Spleen (tissue), 11 donors: Measurements from ENCODE around the gene MS4A4E. TPM values are rescaled to one million over a fixed set of nuclear protein-coding genes. Genes with fewer than 3 reads are reported as not detected.
A peak's percentile ranks its signal among the peaks of the same experiment; 100 is the strongest.
"Not testable (repeated sequence)": the region's sequence is repeated elsewhere in the genome, so short reads cannot be mapped to it uniquely, and the experiment has no call there.

Experiments used
- DNase-seq: peaks from one replicate; pipeline ENCODE4 v3.0.0-alpha.2; 2020
- H3K27ac ChIP-seq, 8 donors: fragments of 200-600 bp; sonication (generic) in 7 of 8; 1 replicate in 4 of 8; 2 replicates in 4 of 8; pipeline versions ENCODE4 v1.5.0 to v1.8.0; 2016 to 2021; ENCODE audit warnings: inconsistent platforms in 4 of 8, mild to moderate bottlenecking in 4 of 8, moderate library complexity in 1 of 8
- H3K27me3 ChIP-seq, 7 donors: fragments of 200-600 bp; sonication (generic) in 6 of 7; replicated peaks in 1 of 7; 1 replicate in 4 of 7; 2 replicates in 3 of 7; pipeline versions ENCODE4 v1.5.0 to v1.8.0; 2016 to 2021; ENCODE audit warnings: inconsistent platforms in 3 of 7, mild to moderate bottlenecking in 1 of 7
- H3K36me3 ChIP-seq, 6 donors: fragments of 200-600 bp; sonication (generic) in 5 of 6; 1 replicate in 4 of 6; 2 replicates in 2 of 6; pipeline versions ENCODE4 v1.5.0 to v1.8.0; 2016 to 2021; ENCODE audit warnings: inconsistent platforms in 2 of 6
- H3K4me1 ChIP-seq, 6 donors: fragments of 200-600 bp; sonication (generic) in 5 of 6; 1 replicate in 3 of 6; 2 replicates in 3 of 6; pipeline versions ENCODE4 v1.5.0 to v1.8.0; 2016 to 2021; ENCODE audit warnings: inconsistent platforms in 3 of 6
- H3K4me3 ChIP-seq, 8 donors: fragments of 200-600 bp; sonication (generic) in 7 of 8; 1 replicate in 4 of 8; 2 replicates in 4 of 8; pipeline versions ENCODE4 v1.5.0 to v1.8.0; 2016 to 2021; ENCODE audit warnings: inconsistent platforms in 4 of 8, mild to moderate bottlenecking in 4 of 8, moderate library complexity in 2 of 8
- H3K9me3 ChIP-seq, 8 donors: fragments of 200-600 bp; sonication (generic) in 7 of 8; 1 replicate in 4 of 8; 2 replicates in 4 of 8; pipeline versions ENCODE4 v1.5.0 to v1.8.0; 2016 to 2021; ENCODE audit warnings: inconsistent platforms in 4 of 8
- CTCF ChIP-seq, 11 experiments: fragments of 200-600 bp in 7 of 11; fragments of 450-650 bp in 4 of 11; sonication (generic) in 4 of 11; IDR thresholded peaks in 8 of 11; conservative IDR thresholded peaks in 3 of 11; 1 replicate in 7 of 11; 2 replicates in 4 of 11; pipeline versions ENCODE4 v1.4.0 to v1.8.0; 2016 to 2021; ENCODE audit warnings: antibody characterized with exemption in 11 of 11, inconsistent platforms in 4 of 11, mild to moderate bottlenecking in 1 of 11
- POLR2A ChIP-seq, 3 donors: fragments of 450-650 bp; IDR thresholded peaks; one replicate each; pipeline ENCODE4 v1.5.1; 2017; ENCODE audit warnings: antibody characterized with exemption in 3 of 3, mild to moderate bottlenecking in 1 of 3
- POLR2AphosphoS5 ChIP-seq, 3 donors: sonication (generic); formaldehyde crosslinking; IDR thresholded peaks; one replicate each; pipeline ENCODE4 v1.5.1; 2017; ENCODE audit warnings: antibody characterized with exemption in 3 of 3
- WGBS, 5 donors: extraction: QIAGEN DNeasy Blood & Tissue Kit in 3 of 5; methylation state at CpG; one replicate each; pipeline versions ENCODE4 v1.1.5 to v1.1.7; 2013 to 2018; 5-methylcytosine and 5-hydroxymethylcytosine counted together
- intact Hi-C: fragments of 100-400 bp; cut with DNase I; formaldehyde crosslinking; loops from one replicate; pipeline ENCODE4 v1.15.0; 2023; ENCODE audit warnings: low total_unique reads
- polyA plus RNA-seq, 3 donors: library from polyadenylated mRNA; stranded (reverse); fragments of 200-250 nt; gene quantifications; one replicate each; pipeline ENCODE4 v1.2.1, GENCODE V29; 2013
- total RNA-seq, 7 donors: library from RNA; depleted of rRNA in 3 of 7; stranded (reverse); fragments of >200 nt in 3 of 7; fragmentation: NEBNext Ultra II Directional in 4 of 7; extraction: Animal tissue kit (Norgen Biotek cat#: 25700) in 4 of 7; gene quantifications; one replicate each; pipeline versions ENCODE4 v1.1.0 to v1.2.1, GENCODE V29; 2016 to 2021
- donor health status: healthy with polysubstance abuse.
- donor health status: DM: no; HTN: no; CAD: no; lungs with moderate emphysema.
- donor health status: DM: no; HTN: no; CAD: no.
- donor health status: Bipolar disorder and iron deficiency.
- donor health status: healthy.
- donor health status: DM: no; HTN: no; CAD: no.
- donor health status: DM: yes; HTN: yes; CAD: no.

The MS4A4E gene
- total and polyA plus RNA-seq, 10 donors: 1.9 to 25.4 (median 7.7) TPM

- Histone ChIP-seq H3K36me3 (no peaks in the 10 kb centered on the region), H3K27ac (peak overlapping the region in 6 of 8 donors; percentile 5 to 73 (median 69)), H3K27me3 (no peaks in the 10 kb centered on the region), H3K4me3 (no peak overlapping the region), H3K4me1 (peaks cover 6 to 36% (median 12%) of the 10 kb centered on the region in 6 donors), H3K9me3 (peaks cover 0 to 20% (median 14%) of the 10 kb centered on the region in 8 donors)
- WGBS, 5 donors: 57 to 76% (median 62%) methylated on average over 3 of the region's 3 CpGs
- TF ChIP-seq POLR2AphosphoS5 (IDR thresholded peaks at IDR 0.05) (no peak), CTCF (IDR thresholded peaks at IDR 0.05 in 8 of 11, conservative IDR thresholded peaks at IDR 0.05 in 3 of 11) (no peak), POLR2A (IDR thresholded peaks at IDR 0.05) (no peak)
- intact Hi-C loops: no loop called here
- no peak for DNase-seq
Observed at GRCh38 chr11:60194511-60194910, 48.4 kb downstream of the MS4A4E start.

DNA sequence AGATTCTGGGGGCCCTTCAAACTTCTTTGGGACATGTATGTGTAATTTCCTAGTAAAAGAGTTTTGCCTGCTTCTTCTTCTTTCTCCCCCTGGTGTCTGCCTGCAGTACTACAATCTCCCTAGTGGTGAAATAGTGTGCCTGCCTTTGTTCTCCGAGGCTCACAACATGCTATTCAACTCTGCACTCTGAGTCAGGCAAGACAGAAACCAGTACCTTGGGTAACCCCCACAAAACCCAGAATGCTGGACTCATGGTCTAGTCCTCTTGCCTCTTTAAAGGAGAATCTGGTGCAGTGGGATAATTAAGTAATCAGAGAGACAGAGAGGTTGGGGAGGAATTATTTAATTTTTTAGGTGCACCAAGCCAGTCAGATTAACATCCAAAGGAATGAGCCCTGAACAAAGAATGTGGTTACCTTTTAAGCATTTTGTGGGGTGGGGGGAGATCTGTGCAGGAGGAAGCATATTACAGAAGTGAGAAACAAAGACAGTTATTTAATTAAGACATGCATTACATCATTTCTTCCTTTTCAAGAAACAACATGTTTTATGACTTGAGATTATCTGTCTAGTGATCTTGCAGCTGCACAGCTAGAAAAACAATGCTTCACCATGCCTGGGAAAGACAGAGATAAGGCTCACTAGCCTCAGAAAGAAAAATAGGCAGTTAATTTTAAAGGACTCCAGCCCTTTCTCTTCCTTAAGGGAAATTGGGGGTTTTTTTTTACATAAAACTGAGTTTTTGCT lies 49.1 kb downstream of the MS4A4E start:
- peaks cover 0 to 20% (median 14%) of the 10 kb centered on the region in 8 donors for H3K9me3 ChIP-seq
- TF ChIP-seq POLR2A (IDR thresholded peaks at IDR 0.05) (no peak), POLR2AphosphoS5 (IDR thresholded peaks at IDR 0.05) (peak in 1 of 3 donors; percentile 36), CTCF (IDR thresholded peaks at IDR 0.05 in 8 of 11, conservative IDR thresholded peaks at IDR 0.05 in 3 of 11) (peak; percentile 54 to 90 (median 81))
- no peak overlapping the region for H3K4me3 ChIP-seq
- H3K36me3 ChIP-seq: no peaks in the 10 kb centered on the region
- H3K27ac ChIP-seq: peak overlapping the region in 6 of 8 donors; percentile 5 to 73 (median 69)
- intact Hi-C loops: no loop called here
- peaks cover 5 to 36% (median 9%) of the 10 kb centered on the region in 6 donors for H3K4me1 ChIP-seq
- DNase-seq: no peak
- no peaks in the 10 kb centered on the region for H3K27me3 ChIP-seq
- 4 to 10% (median 5%) methylated on average over 1 of the region's 1 CpG for WGBS, 5 donors

DNA sequence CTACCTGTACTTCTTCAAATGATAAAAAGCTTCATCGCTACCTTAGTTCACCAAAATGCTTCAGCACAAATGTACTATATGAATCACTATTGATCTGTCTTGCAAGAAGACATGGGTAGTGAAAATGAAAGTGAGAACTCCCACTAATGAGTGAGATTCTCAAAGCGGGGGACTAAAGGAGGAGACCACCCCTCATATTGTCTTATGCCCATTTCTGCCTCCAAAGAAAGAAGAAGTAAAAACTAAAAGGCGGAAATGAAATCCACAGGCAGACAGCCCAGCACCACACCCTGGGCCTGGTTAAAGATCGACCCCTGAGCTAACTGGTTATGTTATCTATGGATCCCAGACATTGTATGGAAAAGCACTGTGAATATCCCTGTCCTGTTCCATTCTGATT lies 50.4 kb downstream of the MS4A4E start:
- H3K9me3 ChIP-seq: peaks cover 0 to 20% (median 14%) of the 10 kb centered on the region in 8 donors
- H3K27ac ChIP-seq: peak overlapping the region in 2 of 8 donors; percentile 0 to 71
- H3K4me1 ChIP-seq: peaks cover 5 to 40% (median 9%) of the 10 kb centered on the region in 6 donors
- H3K4me3 ChIP-seq, H3K36me3 ChIP-seq, intact Hi-C loops, DNase-seq, H3K27me3 ChIP-seq: not testable (repeated sequence)
- WGBS, 5 donors: 76 to 90% (median 82%) methylated on average over 4 of the region's 4 CpGs

- DNase-seq, H3K27me3 ChIP-seq, H3K36me3 ChIP-seq, intact Hi-C loops, H3K4me3 ChIP-seq: not testable (repeated sequence)
- Histone ChIP-seq H3K4me1 (peaks cover 3 to 40% (median 19%) of the 10 kb centered on the region in 6 donors), H3K27ac (peak overlapping the region in 3 of 8 donors; percentile 32 to 43 (median 36)), H3K9me3 (peaks cover 0 to 23% (median 13%) of the 10 kb centered on the region in 8 donors)
- WGBS, 5 donors: 17 to 25% (median 19%) methylated on average over 3 of the region's 3 CpGs
Observed at GRCh38 chr11:60188481-60188880, 54.5 kb downstream of the MS4A4E start.

DNA sequence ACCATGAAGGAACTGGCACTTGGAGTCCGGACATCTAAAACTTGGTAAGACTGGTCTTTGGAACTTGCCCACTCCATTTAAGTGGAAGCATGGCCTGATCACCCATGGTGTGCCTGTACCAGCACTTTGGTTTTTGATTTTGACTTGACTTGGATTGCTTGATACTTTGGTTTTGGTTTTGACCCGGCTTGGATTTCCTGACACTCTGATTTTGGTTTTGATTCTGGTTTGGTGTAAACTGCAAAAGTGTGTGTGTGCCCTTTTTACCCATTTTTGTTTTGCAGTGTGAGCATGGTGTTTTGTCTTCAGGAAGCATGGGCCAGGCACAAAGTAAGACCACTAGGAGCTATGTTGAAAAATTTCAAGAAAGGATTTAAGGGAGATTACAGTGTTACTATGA lies 56.8 kb downstream of the MS4A4E start:
- H3K4me1 ChIP-seq: peaks cover 5 to 47% (median 22%) of the 10 kb centered on the region in 6 donors
- DNase-seq, H3K4me3 ChIP-seq, H3K27me3 ChIP-seq, H3K9me3 ChIP-seq, intact Hi-C loops, H3K36me3 ChIP-seq: not testable (repeated sequence)
- WGBS, 5 donors: 78 to 88% (median 83%) methylated on average over 2 of the region's 2 CpGs
- peak overlapping the region in 4 of 8 donors; percentile 39 to 90 (median 88) for H3K27ac ChIP-seq

DNA sequence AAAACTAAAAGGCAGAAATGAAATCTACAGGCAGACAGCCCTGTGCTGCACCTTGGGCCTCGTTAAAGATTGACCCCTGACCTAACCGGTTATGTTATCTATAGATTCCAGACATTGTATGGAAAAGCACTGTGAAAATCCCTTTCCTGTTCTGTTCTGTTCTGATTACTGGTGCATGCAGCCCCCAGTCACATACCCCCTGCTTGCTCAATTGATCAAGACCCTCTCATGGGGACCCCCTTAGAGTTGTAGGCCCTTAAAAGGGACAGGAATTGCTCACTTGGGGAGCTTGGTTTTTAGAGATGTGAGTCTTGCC lies 57.5 kb downstream of the MS4A4E start:
- H3K4me3 ChIP-seq, DNase-seq, H3K27me3 ChIP-seq, H3K9me3 ChIP-seq, H3K36me3 ChIP-seq, intact Hi-C loops: not testable (repeated sequence)
- Histone ChIP-seq H3K27ac (peak overlapping the region in 4 of 8 donors; percentile 39 to 90 (median 88)), H3K4me1 (peaks cover 5 to 47% (median 22%) of the 10 kb centered on the region in 6 donors)
- 19 to 40% (median 31%) methylated on average over 2 of the region's 2 CpGs for WGBS, 5 donors
